ENCODE measurements around the gene AMFR. TPM values are rescaled to one million over a fixed set of nuclear protein-coding genes. Genes with fewer than 3 reads are reported as not detected.

The AMFR gene
- total RNA-seq, 2 donors from 2014 or later = 87.7 to 130 TPM

DNA sequence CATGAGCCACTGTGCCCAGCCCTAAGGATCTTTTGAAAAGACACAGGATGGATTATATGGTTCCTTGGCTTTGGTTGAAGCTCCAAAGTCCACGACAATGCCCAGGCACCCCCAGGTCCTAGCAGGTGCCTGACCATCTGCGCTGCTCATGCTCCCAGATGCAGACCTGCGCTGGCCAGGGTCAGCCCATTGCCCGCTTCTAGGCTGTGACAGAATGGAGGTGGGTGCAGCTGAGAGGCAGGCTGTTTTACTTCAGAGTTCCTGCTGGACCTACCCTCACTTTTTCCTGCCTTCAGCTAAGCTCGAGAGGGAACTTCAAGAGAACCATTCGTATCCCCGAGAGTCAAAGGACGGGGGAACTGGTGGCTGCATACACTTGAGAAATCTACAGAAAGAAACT is 60.5 kb downstream of the AMFR start:
- DNase-seq = no peak
- TF ChIP-seq, protein P1, sequence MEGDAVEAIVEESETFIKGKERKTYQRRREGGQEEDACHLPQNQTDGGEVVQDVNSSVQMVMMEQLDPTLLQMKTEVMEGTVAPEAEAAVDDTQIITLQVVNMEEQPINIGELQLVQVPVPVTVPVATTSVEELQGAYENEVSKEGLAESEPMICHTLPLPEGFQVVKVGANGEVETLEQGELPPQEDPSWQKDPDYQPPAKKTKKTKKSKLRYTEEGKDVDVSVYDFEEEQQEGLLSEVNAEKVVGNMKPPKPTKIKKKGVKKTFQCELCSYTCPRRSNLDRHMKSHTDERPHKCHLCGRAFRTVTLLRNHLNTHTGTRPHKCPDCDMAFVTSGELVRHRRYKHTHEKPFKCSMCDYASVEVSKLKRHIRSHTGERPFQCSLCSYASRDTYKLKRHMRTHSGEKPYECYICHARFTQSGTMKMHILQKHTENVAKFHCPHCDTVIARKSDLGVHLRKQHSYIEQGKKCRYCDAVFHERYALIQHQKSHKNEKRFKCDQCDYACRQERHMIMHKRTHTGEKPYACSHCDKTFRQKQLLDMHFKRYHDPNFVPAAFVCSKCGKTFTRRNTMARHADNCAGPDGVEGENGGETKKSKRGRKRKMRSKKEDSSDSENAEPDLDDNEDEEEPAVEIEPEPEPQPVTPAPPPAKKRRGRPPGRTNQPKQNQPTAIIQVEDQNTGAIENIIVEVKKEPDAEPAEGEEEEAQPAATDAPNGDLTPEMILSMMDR (IDR thresholded peaks at IDR 0.05) = no peak
- TF ChIP-seq POLR2A (IDR thresholded peaks at IDR 0.05) = no peak

GRCh38 chr16:56363781-56364565 is 61.4 kb downstream of the AMFR start:
- Histone ChIP-seq H3K27me3 (no peaks in the 10 kb centered on the region), H3K9me3 (no peaks in the 10 kb centered on the region), H3K4me1 (peaks cover 4% of the 10 kb centered on the region), H3K27ac (no peak overlapping the region), H3K4me3 (no peak overlapping the region), H3K36me3 (replicated peaks in 1 of 2; ENCODE audit: insufficient read depth in 1 of 2, low read depth in 2 of 2) (peaks cover 6 to 18% of the 10 kb centered on the region in 2 donors)
- 93 to 94% methylated on average over 26 of the region's 26 CpGs for WGBS, 2 donors
- TF ChIP-seq, protein P1 (IDR thresholded peaks at IDR 0.05) = no peak
- no peak for TF ChIP-seq POLR2A (IDR thresholded peaks at IDR 0.05)
- no peak for DNase-seq
- intact Hi-C loops (cut with DNase I) = no loop called here
- ATAC-seq = no peak

More for the DNA sequence above, 60.5 kb downstream of the AMFR start:
- no peaks in the 10 kb centered on the region for H3K27me3 ChIP-seq
- H3K4me1 ChIP-seq = peaks cover 11% of the 10 kb centered on the region
- ATAC-seq = no peak
- H3K27ac ChIP-seq = no peak overlapping the region
- H3K9me3 ChIP-seq = no peaks in the 10 kb centered on the region
- 91% methylated on average over 5 to 8 of the region's 8 CpGs for WGBS, 2 donors
- intact Hi-C loops (cut with DNase I) = no loop called here
- H3K36me3 ChIP-seq (replicated peaks in 1 of 2; ENCODE audit: insufficient read depth in 1 of 2, low read depth in 2 of 2) = peaks cover 6 to 18% of the 10 kb centered on the region in 2 donors
- H3K4me3 ChIP-seq = no peak overlapping the region

DNA sequence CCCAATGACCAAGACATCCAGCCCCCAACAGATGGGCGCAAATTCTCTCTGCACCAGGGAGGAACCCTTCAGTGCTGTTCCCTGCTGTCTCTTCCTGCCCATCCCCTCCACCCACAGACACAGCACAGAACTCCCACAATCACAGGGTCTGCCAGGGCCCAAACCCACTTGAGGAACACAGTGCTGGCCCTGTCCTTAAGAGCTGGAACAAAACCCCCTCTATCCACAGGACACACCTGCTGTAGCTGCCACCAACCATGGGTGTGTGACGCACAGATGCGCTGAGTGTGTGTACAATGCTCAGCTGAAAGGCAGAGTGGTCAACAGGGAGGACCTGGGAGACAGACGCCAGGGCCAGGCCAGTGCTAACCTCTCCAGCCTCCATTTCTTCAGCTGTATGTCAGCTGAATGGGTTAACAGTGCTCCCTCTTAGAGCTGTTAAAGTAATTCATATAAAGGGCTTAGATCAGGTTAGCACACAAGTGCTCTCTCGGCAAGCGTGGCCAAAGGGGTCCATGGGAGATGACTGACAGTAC is 62.1 kb downstream of the AMFR start:
- no peak for DNase-seq
- WGBS, 2 donors = 93 to 98% methylated on average over 5 to 6 of the region's 6 CpGs
- intact Hi-C loops (cut with DNase I) = no loop called here
- H3K9me3 ChIP-seq = no peaks in the 10 kb centered on the region
- no peaks in the 10 kb centered on the region for H3K4me1 ChIP-seq
- peaks cover 0 to 18% of the 10 kb centered on the region in 2 donors for H3K36me3 ChIP-seq (replicated peaks in 1 of 2; ENCODE audit: insufficient read depth in 1 of 2, low read depth in 2 of 2)
- H3K27me3 ChIP-seq = no peaks in the 10 kb centered on the region
- TF ChIP-seq POLR2A (IDR thresholded peaks at IDR 0.05) = no peak
- TF ChIP-seq, protein P1 (IDR thresholded peaks at IDR 0.05) = no peak
- H3K4me3 ChIP-seq = no peak overlapping the region
- ATAC-seq = no peak
- H3K27ac ChIP-seq = no peak overlapping the region

- H3K27ac ChIP-seq = no peak overlapping the region
- no peak for TF ChIP-seq POLR2A (IDR thresholded peaks at IDR 0.05)
- TF ChIP-seq, protein P1 (IDR thresholded peaks at IDR 0.05) = no peak
These were observed 62.6 kb downstream of the AMFR start for GRCh38 chr16:56362706-56363105.

More at GRCh38 chr16:56362706-56363105, 62.6 kb downstream of the AMFR start:
- no peaks in the 10 kb centered on the region for H3K4me1 ChIP-seq
- DNase-seq (no peak), ATAC-seq (no peak)
- intact Hi-C loops (cut with DNase I) = no loop called here
- 89 to 97% methylated on average over 16 to 17 of the region's 17 CpGs for WGBS, 2 donors
- H3K27me3 ChIP-seq = no peaks in the 10 kb centered on the region
- no peaks in the 10 kb centered on the region for H3K9me3 ChIP-seq
- peaks cover 0 to 18% of the 10 kb centered on the region in 2 donors for H3K36me3 ChIP-seq (replicated peaks in 1 of 2; ENCODE audit: insufficient read depth in 1 of 2, low read depth in 2 of 2)
- H3K4me3 ChIP-seq = no peak overlapping the region
